H1 (cell line): ENCODE measurements around the gene CPXM2. TPM values are rescaled to one million over a fixed set of nuclear protein-coding genes. Genes with fewer than 3 reads are reported as not detected.
A peak's percentile ranks its signal among the peaks of the same experiment; 100 is the strongest.

Experiments
- CTCF ChIA-PET: fragments of 300-600 bp; sonication (Branson Sonifier 250); formaldehyde crosslinking; loops from one replicate; lab custom pipeline; 2021; ENCODE audit not compliant: partially characterized antibody; lab: Charles Lee
- POLR2A ChIA-PET: fragments of 300-600 bp; sonication (Branson Sonifier 250); formaldehyde crosslinking; loops from one replicate; lab custom pipeline; 2021; ENCODE audit warnings: inconsistent platforms; ENCODE audit not compliant: partially characterized antibody; lab: Charles Lee
- DNase-seq, 2 experiments: peaks; one replicate each; pipeline versions ENCODE4 v3.0.0 to v3.0.0-alpha.2; 2010 to 2022; ENCODE audit warnings: low spot score in 2 of 2, low read depth in 1 of 2, mixed read lengths in 1 of 2
- FAIRE-seq: peaks from 2 replicates; lab custom pipeline; 2011; peaks lifted over from hg19 to GRCh38; lab: Jason Lieb, UNC
- H2AFZ ChIP-seq: 2 replicates; pipeline ENCODE4 v1.8.1; 2012; ENCODE audit warnings: low read length, inconsistent platforms
- H2AK5ac ChIP-seq: 2 replicates; pipeline ENCODE4 v1.6.1; 2013; ENCODE audit warnings: low read depth, low read length
- H2BK120ac ChIP-seq: replicated peaks from 2 replicates; pipeline ENCODE3; 2013; ENCODE audit warnings: low read depth, low read length, inconsistent platforms
- H2BK12ac ChIP-seq: 2 replicates; pipeline ENCODE4 v1.6.1; 2013; ENCODE audit warnings: low read depth, low read length
- H2BK15ac ChIP-seq: 2 replicates; pipeline ENCODE4 v1.6.1; 2013; ENCODE audit warnings: low read length
- H2BK20ac ChIP-seq: 2 replicates; pipeline ENCODE4 v1.6.1; 2013; ENCODE audit warnings: low read length
- H2BK5ac ChIP-seq: 2 replicates; pipeline ENCODE4 v1.6.1; 2013; ENCODE audit warnings: low read depth, low read length
- H3K14ac ChIP-seq: 2 replicates; pipeline ENCODE4 v1.6.1; 2013; ENCODE audit warnings: inconsistent platforms; ENCODE audit not compliant: insufficient read length
- H3K18ac ChIP-seq: 2 replicates; pipeline ENCODE4 v1.6.1; 2013; ENCODE audit warnings: low read length; ENCODE audit errors: extremely low read depth
- H3K23ac ChIP-seq: 2 replicates; pipeline ENCODE4 v1.6.1; 2013; ENCODE audit warnings: inconsistent platforms; ENCODE audit not compliant: insufficient read length
- H3K23me2 ChIP-seq: 2 replicates; pipeline ENCODE4 v1.6.1; 2013; ENCODE audit warnings: low read depth, low read length
- H3K27ac ChIP-seq: 2 replicates; pipeline ENCODE4 v1.6.1; 2011; ENCODE audit warnings: low read depth, low read length, inconsistent platforms
- H3K27me3 ChIP-seq, 4 experiments: replicated peaks in 1 of 4; 1 replicate in 1 of 4; 2 replicates in 3 of 4; pipeline versions ENCODE4 v1.6.1 to v1.8.1; 2011 to 2013; ENCODE audit warnings: low read length in 3 of 4, mild to moderate bottlenecking in 3 of 4, inconsistent platforms in 2 of 4, mixed read lengths in 2 of 4, moderate library complexity in 1 of 4; ENCODE audit not compliant: control insufficient read depth in 3 of 4, insufficient read depth in 3 of 4; ENCODE audit errors: extremely low read depth in 1 of 4
- H3K36me3 ChIP-seq, 4 experiments: 2 replicates each; pipeline versions ENCODE4 v1.6.1 to v1.8.1; 2011 to 2013; ENCODE audit warnings: mild to moderate bottlenecking in 4 of 4, low read length in 3 of 4, moderate library complexity in 2 of 4, control low read depth in 1 of 4, inconsistent platforms in 1 of 4; ENCODE audit not compliant: insufficient read depth in 4 of 4, control insufficient read depth in 2 of 4
- H3K4ac ChIP-seq: replicated peaks from 2 replicates; pipeline ENCODE3; 2013; ENCODE audit warnings: low read length, low read depth, mixed read lengths, inconsistent platforms; ENCODE audit not compliant: insufficient read length
- H3K4me1 ChIP-seq, 4 experiments: replicated peaks in 1 of 4; 1 replicate in 1 of 4; 2 replicates in 3 of 4; pipeline versions ENCODE4 v1.6.1 to v1.8.1; 2011 to 2013; ENCODE audit warnings: low read length in 3 of 4, inconsistent platforms in 2 of 4, mixed read lengths in 1 of 4; ENCODE audit not compliant: insufficient read depth in 4 of 4, control insufficient read depth in 3 of 4
- H3K4me2 ChIP-seq, 2 experiments: 2 replicates each; pipeline versions ENCODE4 v1.6.1 to v1.8.1; 2011 to 2013; ENCODE audit warnings: low read depth in 2 of 2, low read length in 2 of 2, control low read depth in 1 of 2, inconsistent platforms in 1 of 2, mild to moderate bottlenecking in 1 of 2; ENCODE audit not compliant: insufficient read depth in 1 of 2
- H3K4me3 ChIP-seq, 4 experiments: fragments of 200-600, 300-600 bp in 1 of 4; sonication (generic), shearing (Covaris generic), sonication (Bioruptor Twin) in 1 of 4; 2 replicates each; pipeline versions ENCODE4 v1.5.1 to v1.8.1; 2011 to 2016; ENCODE audit warnings: low read length in 4 of 4, low read depth in 3 of 4, control low read depth in 2 of 4, inconsistent platforms in 2 of 4, mild to moderate bottlenecking in 2 of 4, mixed read lengths in 1 of 4, moderate library complexity in 1 of 4; ENCODE audit not compliant: insufficient read depth in 2 of 4; ENCODE audit errors: extremely low read depth in 1 of 4
- H3K56ac ChIP-seq: replicated peaks from 2 replicates; pipeline ENCODE3; 2013; ENCODE audit warnings: low read depth, mild to moderate bottlenecking, mixed read lengths, low read length, inconsistent platforms; ENCODE audit not compliant: insufficient read length
- H3K79me1 ChIP-seq: 2 replicates; pipeline ENCODE4 v1.6.1; 2013; ENCODE audit warnings: low read depth, low read length, control low read depth
- H3K79me2 ChIP-seq, 2 experiments: 2 replicates each; pipeline versions ENCODE4 v1.6.1 to v1.8.1; 2012 to 2013; ENCODE audit warnings: low read length in 2 of 2, mild to moderate bottlenecking in 2 of 2, inconsistent platforms in 1 of 2; ENCODE audit not compliant: insufficient read depth in 2 of 2, control insufficient read depth in 1 of 2
- H3K9ac ChIP-seq, 4 experiments: replicated peaks in 1 of 4; 1 replicate in 1 of 4; 2 replicates in 3 of 4; pipeline versions ENCODE4 v1.6.1 to v1.8.1; 2011 to 2013; ENCODE audit warnings: low read depth in 3 of 4, low read length in 3 of 4, control low read depth in 2 of 4, mild to moderate bottlenecking in 2 of 4, moderate library complexity in 2 of 4, inconsistent platforms in 1 of 4; ENCODE audit errors: extremely low read depth in 1 of 4
- H3K9me3 ChIP-seq, 2 experiments: 2 replicates each; pipeline versions ENCODE4 v1.6.1 to v1.8.1; 2012 to 2013; ENCODE audit warnings: mild to moderate bottlenecking in 2 of 2, moderate library complexity in 2 of 2, control low read depth in 1 of 2, inconsistent platforms in 1 of 2, low read depth in 1 of 2, low read length in 1 of 2, mixed read lengths in 1 of 2; ENCODE audit not compliant: insufficient read depth in 2 of 2
- H4K20me1 ChIP-seq, 2 experiments: replicated peaks in 1 of 2; 2 replicates each; pipeline versions ENCODE3 to v1.8.1; 2011 to 2013; ENCODE audit warnings: inconsistent platforms in 2 of 2, low read length in 2 of 2, mild to moderate bottlenecking in 1 of 2; ENCODE audit not compliant: insufficient read depth in 2 of 2, control insufficient read depth in 1 of 2
- H4K5ac ChIP-seq: 2 replicates; pipeline ENCODE4 v1.6.1; 2013; ENCODE audit warnings: low read length, low read depth, mixed read lengths, inconsistent platforms; ENCODE audit not compliant: insufficient read length
- H4K8ac ChIP-seq: 2 replicates; pipeline ENCODE4 v1.8.0; 2013; ENCODE audit warnings: mild to moderate bottlenecking, moderate library complexity, low read length, inconsistent platforms; ENCODE audit not compliant: insufficient read depth; ENCODE audit errors: extremely low read depth
- H4K91ac ChIP-seq: replicated peaks from 2 replicates; pipeline ENCODE3; 2013; ENCODE audit warnings: low read length, mixed read lengths, inconsistent platforms; ENCODE audit not compliant: insufficient read length
- CHD1 ChIP-seq: IDR thresholded peaks from 2 replicates; pipeline ENCODE4 v1.6.1; 2012; ENCODE audit warnings: low read depth, low read length, improper control_type of control experiment
- CREB1 ChIP-seq: IDR thresholded peaks from 2 replicates; pipeline ENCODE4 v1.6.1; 2012; ENCODE audit warnings: inconsistent platforms
- CTCF ChIP-seq, 3 experiments: IDR thresholded peaks; 1 replicate in 2 of 3; 2 replicates in 1 of 3; pipeline versions ENCODE4 v1.5.1 to v1.6.1; 2011; ENCODE audit warnings: low read length in 3 of 3, mild to moderate bottlenecking in 3 of 3, inconsistent platforms in 2 of 3, low read depth in 1 of 3, moderate library complexity in 1 of 3; ENCODE audit not compliant: insufficient read depth in 1 of 3; ENCODE audit errors: control extremely low read depth in 1 of 3
- EP300 ChIP-seq, 2 experiments: IDR thresholded peaks; 1 replicate in 1 of 2; 2 replicates in 1 of 2; pipeline ENCODE4 v1.6.1; 2011 to 2012; ENCODE audit warnings: low read depth in 2 of 2, low read length in 2 of 2, mild to moderate bottlenecking in 2 of 2, borderline replicate concordance in 1 of 2, inconsistent platforms in 1 of 2, moderate library complexity in 1 of 2
- GTF2F1 ChIP-seq: IDR thresholded peaks from 2 replicates; pipeline ENCODE4 v1.6.1; 2012; ENCODE audit warnings: low read depth, low read length, improper control_type of control experiment, borderline replicate concordance
- JUND ChIP-seq: IDR thresholded peaks from 2 replicates; pipeline ENCODE4 v1.6.1; 2011; ENCODE audit warnings: mild to moderate bottlenecking, improper control_type of control experiment, low read length
- KDM4A ChIP-seq: IDR thresholded peaks from one replicate; pipeline ENCODE4 v1.7.1; 2012; ENCODE audit warnings: low read depth, mild to moderate bottlenecking, moderate library complexity, low read length, inconsistent platforms; ENCODE audit not compliant: severe bottlenecking
- RFX5 ChIP-seq: IDR thresholded peaks from 2 replicates; pipeline ENCODE4 v1.6.1; 2011; ENCODE audit warnings: low read depth, low read length, improper control_type of control experiment, borderline replicate concordance
- SP1 ChIP-seq: IDR thresholded peaks from 2 replicates; pipeline ENCODE4 v1.6.1; 2011; ENCODE audit warnings: low read depth, low read length
- SUZ12 ChIP-seq: fragments of 200-600 bp; sonication (generic); IDR thresholded peaks from 2 replicates; pipeline ENCODE4 v1.6.1; 2012; ENCODE audit warnings: mild to moderate bottlenecking, inconsistent platforms, low read length, moderate library complexity, mixed read lengths
- WGBS, 2 experiments: shearing (Covaris generic) in 1 of 2; methylation state at CpG; one replicate each; pipeline versions ENCODE4 v1.1.6 to v1.1.7; 2013 to 2015; ENCODE audit warnings: low lambda C conversion rate in 2 of 2, mixed read lengths in 2 of 2, inconsistent platforms in 1 of 2, low coverage in 1 of 2, missing lambda C conversion rate in 1 of 2; ENCODE audit not compliant: insufficient replicate concordance in 2 of 2, insufficient coverage in 1 of 2, insufficient read length in 1 of 2; ENCODE audit errors: extremely low coverage in 1 of 2, missing lambda C conversion rate in 1 of 2; 5-methylcytosine and 5-hydroxymethylcytosine counted together
- polyA plus RNA-seq, 7 experiments: library from polyadenylated mRNA; depleted of rRNA in 3 of 7; stranded (reverse) in 5 of 7; unstranded in 2 of 7; fragments of >200 nt in 5 of 7; fragments of 200-250 nt in 2 of 7; gene quantifications; 1 replicate in 5 of 7; 2 replicates in 1 of 7; 4 replicates in 1 of 7; pipeline versions ENCODE4 v1.2.1 to v1.2.3, GENCODE V29; 2011 to 2013; ENCODE audit warnings: missing spikeins in 2 of 7, mixed read lengths in 2 of 7
- total RNA-seq: library from RNA; stranded (reverse); fragmentation: NEBNext Ultra II Directional; extraction: Animal tissue kit (Norgen Biotek cat#: 25700); gene quantifications from 2 replicates; pipeline ENCODE4 v1.2.1, GENCODE V29; 2021

CPXM2 gene
- total and polyA plus RNA-seq, 2 of the 8 experiments (the other 6 are each of a cell fraction or from before 2014, with no cell fraction given) = 2.4 to 2.9 TPM

DNA sequence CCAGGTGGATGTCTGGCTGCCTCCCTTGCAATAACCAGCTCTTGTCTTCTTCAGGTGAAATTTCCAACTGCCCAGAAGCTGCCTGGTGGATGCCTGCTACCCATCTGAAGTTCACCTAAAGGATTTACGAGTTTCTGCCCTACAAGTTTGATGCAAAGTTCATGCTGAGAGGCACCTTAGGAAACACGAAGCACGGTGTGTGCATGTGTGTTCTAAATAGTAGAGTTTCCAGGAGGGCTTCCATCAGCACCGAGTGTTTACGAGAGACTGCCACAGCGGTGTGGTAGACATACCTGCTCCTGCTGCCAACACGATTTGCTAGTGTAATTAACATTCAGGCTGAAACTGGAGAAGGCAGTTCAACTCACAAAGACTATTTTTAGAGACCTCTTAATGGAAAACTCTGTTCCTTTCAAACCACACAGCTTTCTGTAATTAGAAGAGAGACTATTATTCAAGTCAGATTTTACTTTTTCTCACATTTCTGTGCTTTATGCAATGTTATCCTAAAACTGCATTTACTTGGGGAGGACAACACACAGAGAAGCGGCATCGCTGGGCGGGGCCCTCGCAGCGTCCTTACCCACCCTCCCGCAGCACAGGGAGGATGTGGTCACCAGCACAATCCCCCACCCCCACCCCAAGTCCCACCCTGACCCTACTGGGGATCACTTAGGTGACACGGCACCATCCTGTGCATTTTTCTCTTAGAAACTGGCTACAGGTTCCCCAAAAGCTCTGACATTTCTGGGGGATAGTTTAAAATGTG, 15.5 kb upstream of the CPXM2 start:
- DNase-seq (no peak), FAIRE-seq (no peak)
- peaks cover 0 to 2% (median 0%) of the 10 kb centered on the region in 4 experiments; a peak in 1 of 7 replicates for H3K27me3 ChIP-seq
- H3K23ac ChIP-seq = no peak overlapping the region
- H4K91ac ChIP-seq = no peak overlapping the region
- no peaks in the 10 kb centered on the region for H3K23me2 ChIP-seq
- H3K4me3 ChIP-seq = no peak overlapping the region
- H3K4ac ChIP-seq = no peak overlapping the region
- no peaks in the 10 kb centered on the region for H3K79me2 ChIP-seq
- H3K4me1 ChIP-seq = peaks cover 5 to 20% (median 14%) of the 10 kb centered on the region in 4 experiments
- H3K9ac ChIP-seq = no peak overlapping the region
- H3K4me2 ChIP-seq = peak overlapping the region in 1 of 2 experiments; percentile 25; a peak in 2 of 4 replicates
- H3K79me1 ChIP-seq = no peaks in the 10 kb centered on the region; the same call in 1 of the 2 replicates
- H4K5ac ChIP-seq = no peak overlapping the region
- H2BK15ac ChIP-seq = 0 out of 2 replicates have a peak overlapping the region, but pooled peaks have one; percentile 36
- no peaks in the 10 kb centered on the region for H4K20me1 ChIP-seq
- H2BK120ac ChIP-seq = no peak overlapping the region
- no peak overlapping the region for H2AK5ac ChIP-seq
- H4K8ac ChIP-seq = no peak overlapping the region
- H3K9me3 ChIP-seq = no peaks in the 10 kb centered on the region
- H2BK20ac ChIP-seq = no peak overlapping the region
- 83% methylated on average over 8 of the region's 14 CpGs; no CpG with 5 or more reads in 1 of the 2 experiments for WGBS, 2 experiments
- no peak overlapping the region for H3K56ac ChIP-seq
- no peak overlapping the region for H2AFZ ChIP-seq
- ChIA-PET CTCF (interaction anchor here (0.6 to 4.0 kb wide), 5 partner anchors 10 to 324 kb away, joined by 3 to 18 read pairs (median 3); no protein-coding TSS in a partner anchor), POLR2A (interaction anchor here (0.7 kb wide), 1 partner anchor 562 kb away, joined by 3 read pairs; no protein-coding TSS in a partner anchor)
- no peak overlapping the region for H2BK12ac ChIP-seq
- no peak overlapping the region for H2BK5ac ChIP-seq
- no peaks in the 10 kb centered on the region for H3K36me3 ChIP-seq
- H3K18ac ChIP-seq = no peak overlapping the region
- no peak overlapping the region for H3K27ac ChIP-seq
- no peak overlapping the region for H3K14ac ChIP-seq
- no peak for TF ChIP-seq RFX5
- no peak for TF ChIP-seq KDM4A
- no peak for TF ChIP-seq SP1
- no peak for TF ChIP-seq EP300 (IDR thresholded peaks at IDR 0.05; ENCODE audit: borderline replicate concordance in 1 of 2, low read depth in 2 of 2, low read length in 2 of 2)
- TF ChIP-seq JUND = no peak
- TF ChIP-seq CHD1 = no peak
- TF ChIP-seq GTF2F1 = no peak
- no peak for TF ChIP-seq CREB1
- no peak for TF ChIP-seq SUZ12
- no peak for TF ChIP-seq CTCF (IDR thresholded peaks at IDR 0.05; ENCODE audit: control extremely low read depth in 1 of 3, insufficient read depth in 1 of 3, low read depth in 1 of 3, low read length in 3 of 3)
